Stomach (tissue), 4 donors: ENCODE results near the gene ZNF24.

Experiments
- CTCF ChIP-seq, 7 experiments: fragments of 450-650 bp in 4 of 7; fragments of 200-600 bp in 3 of 7; sonication (generic) in 3 of 7; IDR thresholded peaks; one replicate each; pipeline ENCODE4 v1.5.1; 2016 to 2019; ENCODE audit warnings: antibody characterized with exemption in 7 of 7, control low read depth in 2 of 7, mild to moderate bottlenecking in 1 of 7
- EP300 ChIP-seq: sonication (generic); formaldehyde crosslinking; IDR thresholded peaks from one replicate; pipeline ENCODE4 v1.6.1; 2017; ENCODE audit warnings: antibody characterized with exemption
- POLR2A ChIP-seq, 4 donors: fragments of 450-650 bp; IDR thresholded peaks; one replicate each; pipeline ENCODE4 v1.6.1; 2016; ENCODE audit warnings: antibody characterized with exemption in 4 of 4, control low read depth in 2 of 4, mild to moderate bottlenecking in 1 of 4, moderate library complexity in 1 of 4
- POLR2AphosphoS5 ChIP-seq, 3 donors: sonication (generic); formaldehyde crosslinking; IDR thresholded peaks; one replicate each; pipeline ENCODE4 v1.6.1; 2016; ENCODE audit warnings: antibody characterized with exemption in 3 of 3

- TF ChIP-seq POLR2AphosphoS5 (IDR thresholded peaks at IDR 0.05) (no peak), CTCF (IDR thresholded peaks at IDR 0.05) (no peak), POLR2A (IDR thresholded peaks at IDR 0.05) (no peak), EP300 (no peak)
Measured at GRCh38 chr18:35377875-35378573, 33.8 kb upstream of the ZNF24 start.
